Measurements from ENCODE around the gene ZNF71. TPM values are rescaled to one million over a fixed set of nuclear protein-coding genes. Genes with fewer than 3 reads are reported as not detected.

ZNF71 gene
- total and polyA plus RNA-seq, 2 donors (not counting 3 experiments of a cell fraction or from before 2014, with no cell fraction given): 9.7 to 10.1 TPM

DNA sequence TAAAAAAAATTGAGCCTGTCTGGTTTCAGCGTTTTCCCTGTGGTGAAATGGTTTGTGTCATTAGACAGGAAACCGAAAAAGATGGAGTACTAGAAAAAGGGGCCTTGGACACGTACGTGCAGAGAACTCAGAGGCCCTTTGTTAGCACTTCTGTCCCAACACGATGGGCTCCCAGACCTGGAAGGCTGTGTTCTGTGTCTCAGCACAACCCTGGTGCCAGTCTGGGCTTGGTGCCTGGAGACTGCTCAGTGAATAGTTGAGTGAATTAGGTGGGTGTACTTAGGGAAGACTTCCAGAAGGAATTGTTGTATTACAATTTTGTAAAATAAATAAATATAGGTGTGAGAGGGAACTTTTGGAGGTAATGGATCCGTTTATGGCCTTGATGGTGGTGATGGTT is 8.7 kb downstream of the ZNF71 start:
- H2AFZ ChIP-seq (ENCODE audit: low read depth, low read length): no peak overlapping the region
- H3K36me3 ChIP-seq (ENCODE audit: control insufficient read depth in 2 of 2, extremely low read depth in 1 of 2, insufficient read depth in 2 of 2, low read length in 2 of 2): peaks cover 5 to 8% of the 10 kb centered on the region in 2 experiments
- no peaks in the 10 kb centered on the region for H3K9me1 ChIP-seq (replicated peaks; ENCODE audit: control insufficient read depth, extremely low read depth, insufficient read depth, low read length)
- dilution Hi-C loops (cut with MboI; ENCODE audit: extremely low pct_ligation_motif_present, low sequenced_read_pairs) (no loop called here), intact Hi-C loops (cut with micrococcal nuclease) (no loop called here)
- no peak overlapping the region for H3K4me3 ChIP-seq (replicated peaks in 1 of 3; ENCODE audit: insufficient read depth in 1 of 3, low read depth in 1 of 3, low read length in 3 of 3)
- no peak overlapping the region for H3K4me2 ChIP-seq (ENCODE audit: insufficient read depth, low read length)
- H3K27me3 ChIP-seq (ENCODE audit: control insufficient read depth in 2 of 2, insufficient read depth in 2 of 2, low read length in 2 of 2): no peaks in the 10 kb centered on the region
- no peaks in the 10 kb centered on the region for H3K9me3 ChIP-seq (replicated peaks; ENCODE audit: control insufficient read depth, insufficient read depth, low read length)
- no peak for FAIRE-seq
- DNase-seq (ENCODE audit: low read depth, low spot score): no peak
- no peaks in the 10 kb centered on the region for H4K20me1 ChIP-seq (replicated peaks; ENCODE audit: control insufficient read depth, extremely low read depth, insufficient read depth, low read length)
- BruUV-seq (replicated peaks): no TSS peak
- ChIA-PET POLR2A (no interaction called here), CTCF (no interaction called here)
- H3K27ac ChIP-seq (ENCODE audit: insufficient read depth, low read depth, low read length): no peak overlapping the region
- H3K9ac ChIP-seq (replicated peaks; ENCODE audit: extremely low read depth, insufficient read depth, low read length): no peak overlapping the region
- H3K79me2 ChIP-seq (ENCODE audit: control insufficient read depth, insufficient read depth, low read length): peaks cover 15% of the 10 kb centered on the region
- no peaks in the 10 kb centered on the region for H3K4me1 ChIP-seq (ENCODE audit: control insufficient read depth, extremely low read depth, insufficient read depth, low read length)
- no peak for TF ChIP-seq MYC (IDR thresholded peaks at IDR 0.05; ENCODE audit: low read depth, low read length)
- no peak for TF ChIP-seq JUN (IDR thresholded peaks at IDR 0.05; ENCODE audit: borderline replicate concordance, insufficient read depth, insufficient read length, low read depth)
- TF ChIP-seq POLR2A (IDR thresholded peaks at IDR 0.05; ENCODE audit: low read depth, low read length): no peak
- TF ChIP-seq, protein P1, sequence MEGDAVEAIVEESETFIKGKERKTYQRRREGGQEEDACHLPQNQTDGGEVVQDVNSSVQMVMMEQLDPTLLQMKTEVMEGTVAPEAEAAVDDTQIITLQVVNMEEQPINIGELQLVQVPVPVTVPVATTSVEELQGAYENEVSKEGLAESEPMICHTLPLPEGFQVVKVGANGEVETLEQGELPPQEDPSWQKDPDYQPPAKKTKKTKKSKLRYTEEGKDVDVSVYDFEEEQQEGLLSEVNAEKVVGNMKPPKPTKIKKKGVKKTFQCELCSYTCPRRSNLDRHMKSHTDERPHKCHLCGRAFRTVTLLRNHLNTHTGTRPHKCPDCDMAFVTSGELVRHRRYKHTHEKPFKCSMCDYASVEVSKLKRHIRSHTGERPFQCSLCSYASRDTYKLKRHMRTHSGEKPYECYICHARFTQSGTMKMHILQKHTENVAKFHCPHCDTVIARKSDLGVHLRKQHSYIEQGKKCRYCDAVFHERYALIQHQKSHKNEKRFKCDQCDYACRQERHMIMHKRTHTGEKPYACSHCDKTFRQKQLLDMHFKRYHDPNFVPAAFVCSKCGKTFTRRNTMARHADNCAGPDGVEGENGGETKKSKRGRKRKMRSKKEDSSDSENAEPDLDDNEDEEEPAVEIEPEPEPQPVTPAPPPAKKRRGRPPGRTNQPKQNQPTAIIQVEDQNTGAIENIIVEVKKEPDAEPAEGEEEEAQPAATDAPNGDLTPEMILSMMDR (IDR thresholded peaks at IDR 0.05; ENCODE audit: extremely low read depth in 1 of 2, insufficient read depth in 1 of 2, low read depth in 1 of 2, low read length in 2 of 2): no peak
- TF ChIP-seq FOS (IDR thresholded peaks at IDR 0.05; ENCODE audit: borderline replicate concordance, insufficient read depth, low read length): no peak
- TF ChIP-seq GATA2 (IDR thresholded peaks at IDR 0.05; ENCODE audit: insufficient read depth, insufficient read length, low read depth, low read length): no peak
- TF ChIP-seq POLR2AphosphoS5 (IDR thresholded peaks at IDR 0.05; ENCODE audit: insufficient read depth, low read depth, low read length): no peak
- TF ChIP-seq MAX (IDR thresholded peaks at IDR 0.05; ENCODE audit: insufficient read depth, insufficient read length): no peak
- TF ChIP-seq EZH2 (IDR thresholded peaks at IDR 0.05; ENCODE audit: borderline replicate concordance, low read depth, low read length, severe bottlenecking): no peak
